GM12865 (cell line): ENCODE data around the gene RASGRF2.
A peak's percentile ranks its signal among the peaks of the same experiment; 100 is the strongest.

Experiments used
- DNase-seq: peaks from one replicate; pipeline ENCODE4 v3.0.0; 2010; ENCODE audit warnings: low read depth
- H3K4me3 ChIP-seq: 2 replicates; pipeline ENCODE4 v1.5.1; 2011; ENCODE audit warnings: mild to moderate bottlenecking, low read depth, low read length, control low read depth
- TF ChIP-seq, protein P1 (sequence below): IDR thresholded peaks from 2 replicates; pipeline ENCODE4 v1.5.1; 2011; ENCODE audit warnings: low read length, control low read depth, low read depth, inconsistent platforms; ENCODE audit not compliant: insufficient read depth; ENCODE audit errors: missing control alignments

The RASGRF2 gene

DNA sequence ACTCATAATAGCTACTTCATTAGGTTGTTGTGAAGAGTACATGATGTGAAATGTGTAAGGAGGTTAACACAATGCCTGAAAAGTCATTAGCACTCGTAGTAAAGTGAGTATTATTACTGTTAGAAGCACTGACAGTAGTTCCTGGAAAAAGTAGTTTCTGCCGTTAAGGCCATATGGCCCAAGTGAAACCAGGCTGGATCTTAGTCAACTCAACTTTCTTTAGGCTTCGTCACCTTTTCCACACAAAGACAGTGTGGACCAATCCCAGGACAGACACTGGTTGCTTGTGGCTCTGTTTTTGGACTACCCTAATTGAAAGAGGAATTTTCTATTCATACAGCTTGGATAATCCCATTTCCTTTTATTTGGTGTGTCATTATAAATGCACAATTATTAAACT, 243.6 kb downstream of the RASGRF2 start:
- TF ChIP-seq, protein P1, sequence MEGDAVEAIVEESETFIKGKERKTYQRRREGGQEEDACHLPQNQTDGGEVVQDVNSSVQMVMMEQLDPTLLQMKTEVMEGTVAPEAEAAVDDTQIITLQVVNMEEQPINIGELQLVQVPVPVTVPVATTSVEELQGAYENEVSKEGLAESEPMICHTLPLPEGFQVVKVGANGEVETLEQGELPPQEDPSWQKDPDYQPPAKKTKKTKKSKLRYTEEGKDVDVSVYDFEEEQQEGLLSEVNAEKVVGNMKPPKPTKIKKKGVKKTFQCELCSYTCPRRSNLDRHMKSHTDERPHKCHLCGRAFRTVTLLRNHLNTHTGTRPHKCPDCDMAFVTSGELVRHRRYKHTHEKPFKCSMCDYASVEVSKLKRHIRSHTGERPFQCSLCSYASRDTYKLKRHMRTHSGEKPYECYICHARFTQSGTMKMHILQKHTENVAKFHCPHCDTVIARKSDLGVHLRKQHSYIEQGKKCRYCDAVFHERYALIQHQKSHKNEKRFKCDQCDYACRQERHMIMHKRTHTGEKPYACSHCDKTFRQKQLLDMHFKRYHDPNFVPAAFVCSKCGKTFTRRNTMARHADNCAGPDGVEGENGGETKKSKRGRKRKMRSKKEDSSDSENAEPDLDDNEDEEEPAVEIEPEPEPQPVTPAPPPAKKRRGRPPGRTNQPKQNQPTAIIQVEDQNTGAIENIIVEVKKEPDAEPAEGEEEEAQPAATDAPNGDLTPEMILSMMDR, result no peak
- DNase-seq, result no peak
- H3K4me3 ChIP-seq, result no peak overlapping the region

GRCh38 chr5:81204205-81204604, 244.0 kb downstream of the RASGRF2 start:
- no peak for DNase-seq
- TF ChIP-seq, protein P1, result no peak
- no peak overlapping the region for H3K4me3 ChIP-seq

GRCh38 chr5:81205058-81205457, 244.9 kb downstream of the RASGRF2 start:
- H3K4me3 ChIP-seq, result no peak overlapping the region
- TF ChIP-seq, protein P1, result no peak

GRCh38 chr5:81207009-81207408, 246.8 kb downstream of the RASGRF2 start:
- TF ChIP-seq, protein P1, result peak; percentile 35
- no peak overlapping the region for H3K4me3 ChIP-seq
- DNase-seq, result peak; percentile 35

More at GRCh38 chr5:81205058-81205457, 244.9 kb downstream of the RASGRF2 start:
- DNase-seq, result no peak

DNA sequence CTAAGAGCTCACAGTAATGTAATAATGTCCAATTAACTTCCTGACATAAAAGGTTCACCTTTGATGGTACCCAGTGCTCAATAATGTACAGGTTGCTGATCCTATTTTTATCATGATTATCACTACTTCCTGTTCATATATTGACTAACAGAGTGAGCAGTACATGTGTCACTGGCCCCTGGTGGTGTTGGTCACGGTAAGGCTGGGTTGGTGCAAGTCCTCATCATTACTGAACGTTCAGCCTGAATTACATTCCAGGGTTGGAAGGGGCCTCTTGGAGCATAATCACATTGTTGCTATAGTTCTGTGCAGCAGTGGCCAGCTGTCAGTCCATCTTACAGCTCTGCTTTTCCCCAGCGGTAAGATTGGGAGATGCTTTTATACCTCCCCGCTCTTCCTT, 248.7 kb downstream of the RASGRF2 start:
- TF ChIP-seq, protein P1, result no peak
- H3K4me3 ChIP-seq, result no peak overlapping the region
- no peak for DNase-seq

GRCh38 chr5:81209386-81209785, 249.2 kb downstream of the RASGRF2 start:
- H3K4me3 ChIP-seq, result no peak overlapping the region
- DNase-seq, result no peak
- TF ChIP-seq, protein P1, result no peak

DNA sequence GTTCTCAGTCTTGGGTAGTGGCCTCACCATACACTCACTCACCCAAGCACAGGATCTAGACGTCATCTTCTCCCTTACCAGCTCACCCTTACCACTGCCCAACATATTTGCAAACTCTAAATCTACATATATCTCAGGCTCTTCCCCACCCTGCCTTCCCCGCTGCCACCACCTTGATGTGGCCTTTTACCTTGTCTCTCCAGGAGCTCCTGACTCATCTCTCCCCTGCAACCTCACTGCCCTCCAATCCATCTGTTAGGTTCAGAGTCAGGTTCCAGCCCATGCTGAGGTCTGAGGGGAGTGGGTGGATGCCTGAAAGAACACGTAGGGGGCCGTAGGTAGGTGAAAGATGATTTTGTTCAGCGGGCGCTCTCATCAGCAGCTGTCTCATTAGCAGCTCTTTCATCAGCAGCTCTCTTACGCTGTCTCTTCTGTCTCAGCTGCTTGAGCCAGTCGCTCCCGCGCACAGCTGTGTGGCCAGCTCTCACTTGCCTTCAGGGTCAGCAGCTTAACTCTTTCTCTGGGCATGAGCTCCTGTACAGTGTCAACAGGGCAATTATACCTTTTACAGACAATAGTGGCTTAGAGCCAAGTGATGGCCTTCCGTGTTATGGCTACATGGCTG, 249.8 kb downstream of the RASGRF2 start:
- TF ChIP-seq, protein P1, result no peak
- no peak overlapping the region for H3K4me3 ChIP-seq
- peak; percentile 36 for DNase-seq
